Activated CD4-positive, alpha-beta memory T cell treated with anti-CD3 and anti-CD28 coated beads, Interleukin-2, amount 10 ng/mL, durations not matched to agents 7 days and 5 days (primary cell): ENCODE results near the gene MAP3K8. TPM values are rescaled to one million over a fixed set of nuclear protein-coding genes. Genes with fewer than 3 reads are reported as not detected.
"Not testable (repeated sequence)": the region's sequence is repeated elsewhere in the genome, so short reads cannot be mapped to it uniquely, and the experiment has no call there.

Source experiments
- CTCF ChIA-PET: fragments of 350-600 bp; sonication (Branson Sonifier 250); formaldehyde crosslinking; loops from one replicate; lab custom pipeline; 2021; ENCODE audit warnings: antibody characterized with exemption, inconsistent platforms; lab: Charles Lee
- POLR2A ChIA-PET: fragments of 350-600 bp; sonication (Branson Sonifier 250); formaldehyde crosslinking; loops from one replicate; lab custom pipeline; 2021; ENCODE audit warnings: antibody characterized with exemption; lab: Charles Lee
- DNase-seq: peaks from one replicate; pipeline ENCODE4 v3.0.0-alpha.2; 2020
- H3K27ac Mint-ChIP-seq: one replicate; pipeline ENCODE4 v1.8.0; 2021; ENCODE audit warnings: mild to moderate bottlenecking, mixed read lengths
- H3K27me3 Mint-ChIP-seq: one replicate; pipeline ENCODE4 v1.8.0; 2021; ENCODE audit warnings: mixed read lengths
- H3K36me3 Mint-ChIP-seq: one replicate; pipeline ENCODE4 v1.8.0; 2021; ENCODE audit warnings: low read depth, mixed read lengths
- H3K4me1 Mint-ChIP-seq: one replicate; pipeline ENCODE4 v1.8.0; 2021; ENCODE audit warnings: mixed read lengths
- H3K4me3 Mint-ChIP-seq: one replicate; pipeline ENCODE4 v1.8.0; 2021; ENCODE audit warnings: mild to moderate bottlenecking, mixed read lengths
- H3K9me3 Mint-ChIP-seq: one replicate; pipeline ENCODE4 v1.8.0; 2021; ENCODE audit warnings: mixed read lengths
- total RNA-seq, 2 experiments: library from RNA; stranded (reverse); gene quantifications; one replicate each; pipeline ENCODE4 v1.2.3, GENCODE V29; 2021

MAP3K8 gene
- total RNA-seq, 2 experiments from 2014 or later: 39.5 to 40.3 TPM

DNA sequence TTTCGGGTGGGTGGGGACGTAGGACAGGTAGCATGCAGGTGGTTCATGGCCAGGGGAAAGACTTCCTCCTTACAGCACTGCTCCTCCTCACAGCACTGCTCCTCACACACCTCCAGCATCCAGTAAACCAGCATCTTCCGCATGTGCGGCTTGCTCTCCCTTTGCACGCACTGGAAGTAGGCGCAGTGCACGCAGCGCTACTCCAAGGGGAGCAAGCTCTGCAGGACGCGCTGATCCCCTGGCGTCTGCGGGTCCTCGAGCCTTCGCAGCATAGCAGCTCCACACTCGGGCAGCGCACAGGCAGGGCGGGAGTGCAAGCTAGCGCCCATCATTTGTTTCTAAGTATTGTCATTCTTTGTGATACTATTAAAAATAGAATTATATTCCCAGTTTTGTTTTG lies 30.5 kb upstream of the MAP3K8 start:
- H3K27me3 Mint-ChIP-seq: peaks cover 3% of the 10 kb centered on the region
- POLR2A ChIA-PET: interaction anchor here (0.6 kb wide), 1 partner anchor 86 kb away, joined by 3 read pairs; no protein-coding TSS in a partner anchor
- CTCF ChIA-PET: interaction anchor here (1.4 to 2.0 kb wide), 2 partner anchors 11 to 131 kb away, joined by 3 to 7 read pairs; no protein-coding TSS in a partner anchor
- H3K36me3 Mint-ChIP-seq: no peaks in the 10 kb centered on the region
- no peak overlapping the region for H3K27ac Mint-ChIP-seq
- H3K9me3 Mint-ChIP-seq: peaks cover 11% of the 10 kb centered on the region
- H3K4me3 Mint-ChIP-seq: no peak overlapping the region
- DNase-seq: no peak
- peaks cover 16% of the 10 kb centered on the region for H3K4me1 Mint-ChIP-seq

DNA sequence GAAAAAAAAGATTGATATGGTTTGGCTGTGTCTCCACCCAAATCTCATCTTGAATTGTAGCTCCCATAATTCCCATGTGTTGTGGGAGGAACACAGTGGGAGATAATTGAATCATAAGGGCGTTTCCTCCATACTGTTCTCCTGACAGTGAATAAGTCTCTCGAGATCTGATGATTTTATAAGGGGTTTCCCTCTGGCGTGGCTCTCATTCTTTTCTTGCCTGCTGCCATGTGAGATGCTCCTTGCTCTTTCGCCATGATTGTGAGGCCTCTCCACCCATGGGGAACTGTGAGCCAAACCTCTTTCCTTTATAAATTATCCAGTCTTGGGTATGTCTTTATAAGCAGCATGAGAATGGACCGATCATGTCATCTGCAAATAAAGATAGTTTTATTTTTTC lies 29.4 kb upstream of the MAP3K8 start:
- ChIA-PET POLR2A (interaction anchor here (1.5 kb wide), 1 partner anchor 125 kb away, joined by 3 read pairs; no protein-coding TSS in a partner anchor), CTCF (interaction anchor here (1.0 to 1.8 kb wide), 5 partner anchors 9 to 186 kb away, joined by 3 to 8 read pairs (median 4); no protein-coding TSS in a partner anchor)
- Mint-ChIP-seq H3K36me3 (no peaks in the 10 kb centered on the region), H3K27me3 (peaks cover 3% of the 10 kb centered on the region), H3K27ac (no peak overlapping the region), H3K4me1 (peaks cover 10% of the 10 kb centered on the region), H3K9me3 (peaks cover 11% of the 10 kb centered on the region), H3K4me3 (no peak overlapping the region)
- no peak for DNase-seq

DNA sequence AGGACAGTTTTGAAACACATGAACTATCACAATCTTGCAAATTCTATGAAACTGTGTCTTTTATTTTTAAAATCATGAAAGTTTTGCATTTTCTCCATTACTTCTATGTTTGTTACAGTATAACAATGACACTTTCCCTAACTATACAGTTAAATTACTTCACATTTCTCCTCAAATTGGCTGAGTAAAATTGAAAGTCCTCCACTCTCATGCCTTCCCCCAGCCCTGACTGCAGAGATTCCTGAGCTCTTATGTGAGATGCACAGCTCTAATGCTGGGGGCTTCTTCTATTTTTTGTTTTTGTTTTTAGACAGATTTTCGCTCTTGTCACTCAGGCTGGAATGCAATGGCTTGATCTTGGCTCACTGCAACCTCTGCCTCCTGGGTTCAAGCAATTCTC lies 22.7 kb upstream of the MAP3K8 start:
- H3K36me3 Mint-ChIP-seq: no peaks in the 10 kb centered on the region
- H3K4me3 Mint-ChIP-seq: no peak overlapping the region
- ChIA-PET CTCF (interaction anchor here (0.6 to 4.2 kb wide), 10 partner anchors 13 to 180 kb away, joined by 3 to 39 read pairs (median 4); no protein-coding TSS in a partner anchor), POLR2A (no interaction called here)
- no peak overlapping the region for H3K27ac Mint-ChIP-seq
- no peaks in the 10 kb centered on the region for H3K9me3 Mint-ChIP-seq
- H3K4me1 Mint-ChIP-seq: peaks cover 18% of the 10 kb centered on the region
- no peak for DNase-seq
- no peaks in the 10 kb centered on the region for H3K27me3 Mint-ChIP-seq

DNA sequence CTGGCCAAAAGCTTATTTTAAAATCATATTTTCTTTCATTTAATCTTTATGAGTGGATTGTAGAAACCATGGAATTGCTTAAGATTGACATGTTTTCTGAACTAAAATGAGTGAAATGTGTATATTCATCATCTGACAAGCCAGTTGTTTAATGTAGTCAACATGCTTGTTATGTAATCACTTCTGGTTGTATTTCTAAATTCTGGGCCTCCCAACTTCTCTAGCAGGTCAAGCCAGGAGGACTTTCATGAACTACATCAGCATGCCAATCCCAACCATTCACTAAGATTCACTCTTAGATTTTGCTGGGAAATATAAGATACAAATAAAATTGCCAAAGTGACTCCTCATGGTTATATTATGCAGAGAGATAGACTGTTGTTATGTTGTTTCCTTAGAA lies 21.1 kb upstream of the MAP3K8 start:
- peaks cover 30% of the 10 kb centered on the region for H3K4me1 Mint-ChIP-seq
- H3K27me3 Mint-ChIP-seq: no peaks in the 10 kb centered on the region
- H3K27ac Mint-ChIP-seq: no peak overlapping the region
- ChIA-PET CTCF (interaction anchor here (0.5 to 4.2 kb wide), 10 partner anchors 12 to 289 kb away, joined by 3 to 39 read pairs (median 6); no protein-coding TSS in a partner anchor), POLR2A (no interaction called here)
- DNase-seq: no peak
- H3K36me3 Mint-ChIP-seq: no peaks in the 10 kb centered on the region
- no peak overlapping the region for H3K4me3 Mint-ChIP-seq
- H3K9me3 Mint-ChIP-seq: no peaks in the 10 kb centered on the region

DNA sequence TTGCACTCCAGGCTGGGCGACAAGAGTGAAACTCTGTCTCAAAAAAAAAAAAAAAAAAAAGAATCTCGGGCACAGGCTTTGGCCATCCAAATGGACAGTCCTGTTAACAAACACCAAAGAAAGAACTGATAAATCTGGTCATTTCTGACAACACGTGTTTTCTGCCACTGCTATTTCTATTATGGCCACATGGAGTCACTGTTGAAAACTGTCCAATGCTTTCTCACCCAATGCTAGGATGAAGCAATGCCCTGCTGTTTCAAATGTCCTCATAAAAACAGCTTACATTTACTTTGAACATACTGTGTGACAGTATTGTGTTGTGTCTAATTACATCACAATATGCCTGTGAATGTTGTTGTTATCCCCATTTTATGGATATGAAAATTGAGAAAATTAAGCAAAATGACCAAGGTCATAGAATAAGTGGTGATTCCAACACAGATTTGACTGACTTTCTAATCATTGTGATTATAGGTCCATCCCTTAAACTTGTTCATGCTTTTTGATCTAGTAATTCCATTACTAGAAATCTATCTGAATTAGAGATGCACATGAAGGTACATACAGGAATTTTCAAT lies 19.9 kb upstream of the MAP3K8 start:
- CTCF ChIA-PET: interaction anchor here (0.6 to 4.2 kb wide), 21 partner anchors 9 to 450 kb away, joined by 3 to 39 read pairs (median 4); no protein-coding TSS in a partner anchor
- no peaks in the 10 kb centered on the region for H3K9me3 Mint-ChIP-seq
- H3K27me3 Mint-ChIP-seq: no peaks in the 10 kb centered on the region
- DNase-seq: no peak
- peaks cover 42% of the 10 kb centered on the region for H3K4me1 Mint-ChIP-seq
- H3K27ac Mint-ChIP-seq: no peak overlapping the region
- H3K36me3 Mint-ChIP-seq: no peaks in the 10 kb centered on the region
- POLR2A ChIA-PET: interaction anchor here (0.6 to 1.0 kb wide), 3 partner anchors 19 to 116 kb away, joined by 3 to 11 read pairs (median 3); no protein-coding TSS in a partner anchor
- H3K4me3 Mint-ChIP-seq: no peak overlapping the region

DNA sequence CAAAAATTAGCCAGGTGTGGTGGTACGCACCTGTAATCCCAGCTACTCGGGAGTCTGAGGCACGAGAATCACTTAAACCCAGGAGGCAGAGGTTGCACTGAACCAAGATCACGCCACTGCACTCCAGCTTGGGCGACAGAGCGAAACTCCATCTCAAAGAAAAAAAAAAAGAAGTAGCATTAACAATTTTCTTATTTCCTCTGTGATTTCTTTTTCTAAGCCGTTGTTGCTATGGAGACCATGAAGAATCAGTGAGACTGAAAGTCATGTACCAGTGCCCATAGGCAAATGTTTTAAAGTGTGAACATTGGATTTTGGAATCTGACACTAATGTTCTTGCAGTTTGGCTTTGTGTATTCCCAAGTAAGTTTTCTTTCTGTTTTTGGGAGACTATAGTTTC lies 18.4 kb upstream of the MAP3K8 start:
- Mint-ChIP-seq H3K36me3 (no peaks in the 10 kb centered on the region), H3K27ac (no peak overlapping the region), H3K9me3 (no peaks in the 10 kb centered on the region), H3K4me3 (no peak overlapping the region), H3K27me3 (no peaks in the 10 kb centered on the region), H3K4me1 (peaks cover 57% of the 10 kb centered on the region)
- ChIA-PET POLR2A (interaction anchor here (1.1 to 9.7 kb wide), 3 partner anchors 19 to 117 kb away, joined by 3 to 106 read pairs (median 10); partner anchors contain the start of gene MAP3K8), CTCF (interaction anchor here (1.0 to 2.0 kb wide), 7 partner anchors 22 to 175 kb away, joined by 3 to 13 read pairs (median 4); no protein-coding TSS in a partner anchor)
- DNase-seq: no peak

DNA sequence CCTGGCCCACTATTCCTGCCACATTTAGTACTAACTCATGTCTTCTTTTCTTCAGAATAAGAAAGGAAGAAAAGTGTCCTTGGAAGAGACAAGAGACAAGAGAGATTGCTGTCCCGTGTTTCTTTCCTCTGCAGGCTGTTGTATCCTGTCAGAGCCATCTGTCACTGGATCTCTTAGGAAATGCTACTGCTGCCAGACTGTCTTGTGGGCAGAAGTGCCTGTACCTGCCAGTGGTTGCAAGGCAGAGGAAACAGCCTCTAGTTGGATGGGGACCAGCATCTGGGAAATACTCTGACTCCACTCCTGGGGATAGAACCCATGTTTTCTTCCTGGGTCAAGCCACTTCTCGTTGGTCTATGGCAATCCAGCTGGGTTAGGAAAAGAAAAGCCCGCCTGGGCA lies 16.7 kb upstream of the MAP3K8 start:
- no peaks in the 10 kb centered on the region for H3K27me3 Mint-ChIP-seq
- H3K36me3 Mint-ChIP-seq: no peaks in the 10 kb centered on the region
- ChIA-PET POLR2A (interaction anchor here (3.3 to 9.7 kb wide), 2 partner anchors 17 to 112 kb away, joined by 10 to 106 read pairs; partner anchors contain the start of gene MAP3K8), CTCF (interaction anchor here (1.1 to 1.4 kb wide), 2 partner anchors 20 to 117 kb away, joined by 3 to 4 read pairs; no protein-coding TSS in a partner anchor)
- peak overlapping the region; percentile 89 for H3K27ac Mint-ChIP-seq
- DNase-seq: no peak
- H3K4me3 Mint-ChIP-seq: no peak overlapping the region
- H3K4me1 Mint-ChIP-seq: peaks cover 53% of the 10 kb centered on the region
- H3K9me3 Mint-ChIP-seq: no peaks in the 10 kb centered on the region

DNA sequence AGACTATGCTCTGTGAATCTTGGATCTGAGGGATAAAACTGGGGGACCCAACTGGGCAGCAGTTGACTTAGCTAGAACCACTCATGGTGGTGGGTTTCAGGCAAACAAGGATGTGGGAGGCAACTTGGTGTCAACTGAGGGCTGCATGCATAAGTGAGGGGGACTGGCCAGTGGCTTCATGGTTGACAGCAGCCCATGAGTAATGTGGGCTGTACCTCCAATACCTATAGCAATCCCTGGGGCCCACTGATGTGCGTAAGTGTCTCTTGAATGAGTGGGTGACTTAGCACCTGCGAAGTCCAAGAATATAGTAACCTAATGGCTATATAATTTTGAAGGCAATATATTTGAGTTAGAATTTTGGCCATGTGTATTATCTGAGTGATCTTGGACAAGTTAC lies 13.7 kb upstream of the MAP3K8 start:
- no peak for DNase-seq
- Mint-ChIP-seq H3K4me3 (no peak overlapping the region), H3K36me3 (no peaks in the 10 kb centered on the region), H3K27ac (no peak overlapping the region), H3K27me3 (no peaks in the 10 kb centered on the region), H3K9me3 (no peaks in the 10 kb centered on the region), H3K4me1 (peaks cover 59% of the 10 kb centered on the region)
- POLR2A ChIA-PET: interaction anchor here (9.7 kb wide), 1 partner anchor 14 kb away, joined by 106 read pairs; the partner anchor contains the start of gene MAP3K8
- CTCF ChIA-PET: interaction anchor here (0.9 to 2.4 kb wide), 6 partner anchors 10 to 114 kb away, joined by 3 to 11 read pairs (median 4); no protein-coding TSS in a partner anchor

DNA sequence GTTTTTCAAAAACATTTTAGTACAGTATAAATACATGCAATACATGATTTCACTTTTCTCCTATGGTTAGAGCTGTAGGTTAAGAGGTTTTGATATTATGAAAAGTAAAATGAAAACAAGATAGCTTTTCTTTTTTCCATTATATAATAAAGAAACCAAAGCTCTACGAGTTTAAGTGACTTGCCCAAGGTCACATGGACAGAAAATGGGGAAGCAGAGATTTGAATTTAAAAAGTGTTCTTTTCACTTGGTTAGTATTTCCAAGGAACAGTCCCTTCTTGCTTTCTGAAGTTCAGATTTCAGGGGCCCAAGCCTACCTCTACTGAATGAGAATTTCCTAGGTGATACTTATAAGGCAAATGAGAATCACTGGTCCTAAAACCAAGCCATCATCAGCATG lies 13.2 kb upstream of the MAP3K8 start:
- no peak overlapping the region for H3K27ac Mint-ChIP-seq
- H3K4me3 Mint-ChIP-seq: no peak overlapping the region
- H3K36me3 Mint-ChIP-seq: no peaks in the 10 kb centered on the region
- ChIA-PET POLR2A (interaction anchor here (9.7 kb wide), 1 partner anchor 14 kb away, joined by 106 read pairs; the partner anchor contains the start of gene MAP3K8), CTCF (interaction anchor here (0.9 to 2.4 kb wide), 6 partner anchors 10 to 113 kb away, joined by 3 to 11 read pairs (median 4); no protein-coding TSS in a partner anchor)
- no peaks in the 10 kb centered on the region for H3K9me3 Mint-ChIP-seq
- H3K4me1 Mint-ChIP-seq: peaks cover 61% of the 10 kb centered on the region
- DNase-seq: no peak
- no peaks in the 10 kb centered on the region for H3K27me3 Mint-ChIP-seq

DNA sequence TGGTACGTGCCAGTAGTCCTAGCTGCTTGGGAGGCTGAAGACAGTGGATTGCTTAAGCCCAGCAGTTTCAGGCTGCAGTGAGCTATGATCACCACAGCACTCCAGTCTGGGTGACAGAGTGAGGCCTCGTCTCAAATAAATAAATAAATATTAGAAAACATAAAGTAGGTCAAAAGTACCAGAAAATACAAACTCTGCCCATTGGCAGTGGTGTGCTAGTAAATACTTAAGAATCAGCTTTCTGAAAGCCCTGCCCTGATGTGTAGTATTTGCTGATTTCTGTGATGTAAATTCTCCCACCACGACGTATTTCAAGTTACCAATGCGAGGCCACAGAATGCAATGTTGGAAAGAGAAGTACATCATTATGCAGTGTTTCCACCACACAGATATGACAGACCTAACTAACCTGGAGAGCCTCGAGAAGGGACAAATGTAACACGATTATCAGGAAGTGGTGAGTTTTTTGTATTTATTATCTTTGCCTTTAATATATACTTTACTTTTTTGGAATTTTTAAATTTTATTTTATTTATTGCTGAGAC lies 11.8 kb upstream of the MAP3K8 start:
- Mint-ChIP-seq H3K4me3 (no peak overlapping the region), H3K27ac (no peak overlapping the region), H3K27me3 (no peaks in the 10 kb centered on the region), H3K36me3 (no peaks in the 10 kb centered on the region), H3K4me1 (peaks cover 58% of the 10 kb centered on the region), H3K9me3 (no peaks in the 10 kb centered on the region)
- ChIA-PET POLR2A (interaction anchor here (9.7 kb wide), 1 partner anchor 12 kb away, joined by 106 read pairs; the partner anchor contains the start of gene MAP3K8), CTCF (no interaction called here)
- DNase-seq: no peak

DNA sequence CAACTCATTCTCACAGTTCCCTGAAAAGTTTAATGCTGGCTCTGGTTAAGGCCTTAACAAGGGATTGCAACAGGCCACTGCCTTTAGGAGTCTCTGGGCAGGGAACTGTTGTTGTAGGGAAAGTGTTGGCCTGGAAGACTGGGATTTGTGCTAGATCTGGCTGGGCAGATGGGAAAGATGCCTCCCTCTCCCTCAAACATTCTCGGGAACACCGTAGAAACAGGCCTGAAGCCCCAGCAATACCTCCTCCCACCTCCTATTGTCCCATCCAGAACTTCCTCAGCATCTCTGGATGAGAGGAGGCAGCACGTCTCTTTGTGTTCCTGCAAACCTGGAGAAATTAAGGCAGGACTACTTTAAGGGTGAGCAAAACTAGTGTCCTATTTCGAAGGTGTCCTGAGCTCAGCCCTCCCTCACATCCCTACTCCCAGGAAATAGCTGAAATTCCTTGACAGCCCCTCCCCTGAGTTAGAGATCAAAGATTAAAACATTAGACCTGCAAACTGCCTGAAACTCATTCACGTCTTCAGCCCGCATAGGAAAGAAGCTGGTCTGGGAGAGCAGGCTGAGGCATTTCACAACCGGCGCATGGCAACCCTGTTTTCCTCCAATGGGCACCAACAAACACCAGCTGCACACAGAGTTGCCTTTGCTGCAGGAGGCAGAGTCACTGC lies 10.9 kb upstream of the MAP3K8 start:
- no peaks in the 10 kb centered on the region for H3K27me3 Mint-ChIP-seq
- ChIA-PET CTCF (interaction anchor here (0.8 kb wide), 1 partner anchor 110 kb away, joined by 3 read pairs; no protein-coding TSS in a partner anchor), POLR2A (interaction anchor here (9.7 kb wide), 1 partner anchor 11 kb away, joined by 106 read pairs; the partner anchor contains the start of gene MAP3K8)
- no peak for DNase-seq
- no peaks in the 10 kb centered on the region for H3K9me3 Mint-ChIP-seq
- no peak overlapping the region for H3K4me3 Mint-ChIP-seq
- no peak overlapping the region for H3K27ac Mint-ChIP-seq
- peaks cover 58% of the 10 kb centered on the region for H3K4me1 Mint-ChIP-seq
- no peaks in the 10 kb centered on the region for H3K36me3 Mint-ChIP-seq

DNA sequence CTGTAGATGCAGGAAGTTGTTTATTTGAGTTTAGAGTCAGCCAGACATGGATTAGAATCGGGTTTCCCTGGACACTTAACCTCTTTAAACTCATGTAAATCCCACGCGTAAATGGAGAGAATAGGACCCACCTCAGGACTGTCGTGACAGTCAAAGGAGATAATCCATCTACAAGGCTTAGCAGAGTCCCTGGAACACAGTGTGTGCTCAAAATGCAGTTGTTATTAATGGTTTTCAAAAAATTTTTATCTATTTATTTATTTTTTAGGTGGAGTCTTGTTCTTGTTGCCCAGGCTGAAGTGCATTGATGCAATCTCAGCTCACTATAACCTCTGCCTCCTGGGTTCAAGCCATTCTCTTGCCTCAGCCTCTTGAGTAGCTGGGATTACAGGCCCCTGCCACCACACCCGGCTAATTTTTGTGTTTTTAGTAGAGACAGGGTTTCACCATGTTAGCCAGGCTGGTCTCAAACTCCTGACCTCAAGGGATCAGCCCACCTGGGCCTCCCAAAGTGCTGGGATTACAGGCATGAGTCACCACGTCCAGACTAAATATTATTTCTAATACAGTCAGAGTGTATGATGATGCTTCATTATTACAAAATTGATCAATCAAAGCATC lies 10.2 kb upstream of the MAP3K8 start:
- CTCF ChIA-PET: interaction anchor here (0.8 kb wide), 1 partner anchor 109 kb away, joined by 3 read pairs; no protein-coding TSS in a partner anchor
- H3K36me3 Mint-ChIP-seq, H3K27me3 Mint-ChIP-seq, H3K4me3 Mint-ChIP-seq, DNase-seq, H3K9me3 Mint-ChIP-seq, H3K27ac Mint-ChIP-seq: not testable (repeated sequence)
- peaks cover 58% of the 10 kb centered on the region for H3K4me1 Mint-ChIP-seq
- POLR2A ChIA-PET: interaction anchor here (9.7 kb wide), 1 partner anchor 11 kb away, joined by 106 read pairs; the partner anchor contains the start of gene MAP3K8
